Measurements from ENCODE around the gene PPARA. TPM values are rescaled to one million over a fixed set of nuclear protein-coding genes. Genes with fewer than 3 reads are reported as not detected.

The PPARA gene
- polyA plus RNA-seq, 1 donor from 2014 or later, result 0.43 TPM

DNA sequence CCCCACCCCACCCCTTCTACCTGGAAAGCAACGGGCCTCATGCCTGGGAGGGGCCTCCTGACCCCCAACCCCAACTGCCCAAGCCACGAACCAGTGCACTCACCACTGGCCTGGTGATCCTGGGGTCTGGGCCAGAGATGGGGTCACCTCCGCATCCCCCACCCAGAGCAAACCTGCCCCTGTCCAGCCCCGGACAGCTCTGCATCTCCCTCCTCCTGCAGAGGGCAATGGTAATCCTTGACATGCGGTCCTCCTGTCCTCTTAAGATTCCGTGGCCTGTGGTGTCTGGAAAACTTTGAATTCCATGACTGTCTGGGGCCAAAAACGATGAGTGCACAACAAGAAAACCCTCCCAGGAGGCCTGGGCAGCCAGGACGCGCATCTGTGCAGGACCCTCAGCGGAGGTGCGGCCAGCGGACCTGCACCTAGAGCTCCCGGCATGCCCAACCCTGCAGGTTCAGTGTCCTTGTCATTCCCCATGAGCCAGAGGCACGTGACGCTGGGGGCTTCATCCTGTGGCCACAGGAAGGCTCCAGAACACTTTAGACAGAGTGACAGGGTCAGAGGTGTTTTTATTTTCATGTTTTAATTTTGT, 16.1 kb upstream of the PPARA start:
- Histone ChIP-seq H2AFZ (ENCODE audit: low read depth, low read length) (no peak overlapping the region), H3K4me2 (ENCODE audit: low read length) (no peak overlapping the region)

DNA sequence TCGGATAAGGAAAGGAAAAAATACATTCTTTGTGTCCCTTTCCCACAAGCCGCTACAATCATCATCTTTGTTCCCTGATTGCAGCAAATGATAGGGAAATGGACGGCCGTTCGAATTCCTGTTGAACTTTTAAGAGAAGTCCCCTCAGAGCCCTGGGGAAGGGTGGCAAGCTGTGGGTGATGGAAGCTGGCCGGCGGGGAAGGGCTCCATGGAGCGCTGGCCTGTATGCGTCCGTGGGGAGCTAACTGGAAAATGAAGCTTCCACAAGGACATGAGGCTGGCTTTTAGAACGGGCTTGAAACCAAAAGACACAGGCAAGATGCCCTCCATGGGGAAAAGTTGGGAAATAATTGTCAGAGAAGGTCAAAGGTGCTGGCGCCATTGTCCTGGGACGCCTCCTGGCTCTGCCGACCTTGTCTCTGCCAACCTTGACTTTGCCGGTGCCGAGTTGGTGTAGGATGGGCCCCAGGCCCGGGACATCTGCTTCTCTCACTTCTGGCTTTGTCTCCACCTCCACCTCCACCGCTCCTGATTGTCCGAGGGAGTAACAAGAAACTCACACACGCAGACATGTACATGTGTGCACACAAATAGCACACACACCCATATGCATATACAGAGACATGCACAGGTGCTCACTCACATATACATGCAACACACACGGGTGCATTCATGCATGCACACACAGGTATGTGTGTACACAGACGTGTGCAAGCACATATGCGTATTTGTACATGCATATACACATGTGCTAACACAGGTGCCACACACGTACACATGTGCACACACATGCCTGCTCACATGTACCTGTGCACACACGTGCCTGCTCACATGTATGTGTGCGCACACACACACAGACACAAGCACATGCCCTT, 14.5 kb upstream of the PPARA start:
- Histone ChIP-seq H3F3A (ENCODE audit: insufficient read depth, low read length, poor library complexity, severe bottlenecking) (no peaks in the 10 kb centered on the region), H3K9me2 (ENCODE audit: insufficient read depth, low read length) (no peaks in the 10 kb centered on the region), H2AFZ (ENCODE audit: low read depth, low read length) (no peak overlapping the region), H3K4me2 (ENCODE audit: low read length) (no peak overlapping the region), H3K9me3 (ENCODE audit: low read length) (no peaks in the 10 kb centered on the region), H3K79me2 (replicated peaks; ENCODE audit: insufficient read depth, low read length) (no peaks in the 10 kb centered on the region), H3K4me3 (ENCODE audit: low read length) (no peak overlapping the region), H3K27me3 (ENCODE audit: insufficient read depth, low read depth, low read length) (no peaks in the 10 kb centered on the region), H3K9ac (ENCODE audit: low read length) (no peak overlapping the region), H3K27ac (ENCODE audit: low read length) (no peak overlapping the region), H3K36me3 (ENCODE audit: insufficient read depth, low read length) (no peaks in the 10 kb centered on the region), H4K20me1 (ENCODE audit: insufficient read depth) (no peaks in the 10 kb centered on the region)
- no peak for TF ChIP-seq SMC3 (conservative IDR thresholded peaks at IDR 0.05; ENCODE audit: poor library complexity)
- TF ChIP-seq, protein P1, sequence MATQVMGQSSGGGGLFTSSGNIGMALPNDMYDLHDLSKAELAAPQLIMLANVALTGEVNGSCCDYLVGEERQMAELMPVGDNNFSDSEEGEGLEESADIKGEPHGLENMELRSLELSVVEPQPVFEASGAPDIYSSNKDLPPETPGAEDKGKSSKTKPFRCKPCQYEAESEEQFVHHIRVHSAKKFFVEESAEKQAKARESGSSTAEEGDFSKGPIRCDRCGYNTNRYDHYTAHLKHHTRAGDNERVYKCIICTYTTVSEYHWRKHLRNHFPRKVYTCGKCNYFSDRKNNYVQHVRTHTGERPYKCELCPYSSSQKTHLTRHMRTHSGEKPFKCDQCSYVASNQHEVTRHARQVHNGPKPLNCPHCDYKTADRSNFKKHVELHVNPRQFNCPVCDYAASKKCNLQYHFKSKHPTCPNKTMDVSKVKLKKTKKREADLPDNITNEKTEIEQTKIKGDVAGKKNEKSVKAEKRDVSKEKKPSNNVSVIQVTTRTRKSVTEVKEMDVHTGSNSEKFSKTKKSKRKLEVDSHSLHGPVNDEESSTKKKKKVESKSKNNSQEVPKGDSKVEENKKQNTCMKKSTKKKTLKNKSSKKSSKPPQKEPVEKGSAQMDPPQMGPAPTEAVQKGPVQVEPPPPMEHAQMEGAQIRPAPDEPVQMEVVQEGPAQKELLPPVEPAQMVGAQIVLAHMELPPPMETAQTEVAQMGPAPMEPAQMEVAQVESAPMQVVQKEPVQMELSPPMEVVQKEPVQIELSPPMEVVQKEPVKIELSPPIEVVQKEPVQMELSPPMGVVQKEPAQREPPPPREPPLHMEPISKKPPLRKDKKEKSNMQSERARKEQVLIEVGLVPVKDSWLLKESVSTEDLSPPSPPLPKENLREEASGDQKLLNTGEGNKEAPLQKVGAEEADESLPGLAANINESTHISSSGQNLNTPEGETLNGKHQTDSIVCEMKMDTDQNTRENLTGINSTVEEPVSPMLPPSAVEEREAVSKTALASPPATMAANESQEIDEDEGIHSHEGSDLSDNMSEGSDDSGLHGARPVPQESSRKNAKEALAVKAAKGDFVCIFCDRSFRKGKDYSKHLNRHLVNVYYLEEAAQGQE (IDR thresholded peaks at IDR 0.05; ENCODE audit: borderline replicate concordance), result no peak

More for the DNA sequence above, 16.1 kb upstream of the PPARA start:
- Histone ChIP-seq H3K27ac (ENCODE audit: low read length) (no peak overlapping the region), H3K9me2 (ENCODE audit: insufficient read depth, low read length) (no peaks in the 10 kb centered on the region), H3K4me3 (ENCODE audit: low read length) (no peak overlapping the region), H3K27me3 (ENCODE audit: insufficient read depth, low read depth, low read length) (no peaks in the 10 kb centered on the region), H4K20me1 (ENCODE audit: insufficient read depth) (no peaks in the 10 kb centered on the region), H3F3A (ENCODE audit: insufficient read depth, low read length, poor library complexity, severe bottlenecking) (no peaks in the 10 kb centered on the region), H3K36me3 (ENCODE audit: insufficient read depth, low read length) (no peaks in the 10 kb centered on the region), H3K9me3 (ENCODE audit: low read length) (no peaks in the 10 kb centered on the region), H3K9ac (ENCODE audit: low read length) (no peak overlapping the region), H3K79me2 (replicated peaks; ENCODE audit: insufficient read depth, low read length) (no peaks in the 10 kb centered on the region)
- no peak for TF ChIP-seq MXI1 (conservative IDR thresholded peaks at IDR 0.05; ENCODE audit: poor library complexity, severe bottlenecking)
- TF ChIP-seq, protein P2, sequence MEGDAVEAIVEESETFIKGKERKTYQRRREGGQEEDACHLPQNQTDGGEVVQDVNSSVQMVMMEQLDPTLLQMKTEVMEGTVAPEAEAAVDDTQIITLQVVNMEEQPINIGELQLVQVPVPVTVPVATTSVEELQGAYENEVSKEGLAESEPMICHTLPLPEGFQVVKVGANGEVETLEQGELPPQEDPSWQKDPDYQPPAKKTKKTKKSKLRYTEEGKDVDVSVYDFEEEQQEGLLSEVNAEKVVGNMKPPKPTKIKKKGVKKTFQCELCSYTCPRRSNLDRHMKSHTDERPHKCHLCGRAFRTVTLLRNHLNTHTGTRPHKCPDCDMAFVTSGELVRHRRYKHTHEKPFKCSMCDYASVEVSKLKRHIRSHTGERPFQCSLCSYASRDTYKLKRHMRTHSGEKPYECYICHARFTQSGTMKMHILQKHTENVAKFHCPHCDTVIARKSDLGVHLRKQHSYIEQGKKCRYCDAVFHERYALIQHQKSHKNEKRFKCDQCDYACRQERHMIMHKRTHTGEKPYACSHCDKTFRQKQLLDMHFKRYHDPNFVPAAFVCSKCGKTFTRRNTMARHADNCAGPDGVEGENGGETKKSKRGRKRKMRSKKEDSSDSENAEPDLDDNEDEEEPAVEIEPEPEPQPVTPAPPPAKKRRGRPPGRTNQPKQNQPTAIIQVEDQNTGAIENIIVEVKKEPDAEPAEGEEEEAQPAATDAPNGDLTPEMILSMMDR (IDR thresholded peaks at IDR 0.05; ENCODE audit: poor library complexity, severe bottlenecking), result no peak
- no peak for TF ChIP-seq POLR2AphosphoS5 (IDR thresholded peaks at IDR 0.05)
- no peak for TF ChIP-seq TAF1 (IDR thresholded peaks at IDR 0.05; ENCODE audit: low read depth)
- no peak for TF ChIP-seq SMC3 (conservative IDR thresholded peaks at IDR 0.05; ENCODE audit: poor library complexity)
- TF ChIP-seq EP300 (conservative IDR thresholded peaks at IDR 0.05; ENCODE audit: poor library complexity, severe bottlenecking), result no peak
- no peak for TF ChIP-seq RAD21 (conservative IDR thresholded peaks at IDR 0.05)
- TF ChIP-seq, protein P1 (IDR thresholded peaks at IDR 0.05; ENCODE audit: borderline replicate concordance), result no peak
- no peak for TF ChIP-seq EZH2 (IDR thresholded peaks at IDR 0.05; ENCODE audit: borderline replicate concordance, insufficient read depth, low read length, poor library complexity, severe bottlenecking)
